Neural cell (in vitro differentiated cells): Measurements from ENCODE around the gene CCNA2. TPM values are rescaled to one million over a fixed set of nuclear protein-coding genes. Genes with fewer than 3 reads are reported as not detected.

ENCODE experiments used
- H2AFZ ChIP-seq: fragments of 200-600, 300-800 bp; sonication (generic), shearing (Covaris generic); 2 replicates; pipeline ENCODE4 v1.6.0; 2014; ENCODE audit warnings: low read depth, mild to moderate bottlenecking, antibody characterized with exemption, low read length, moderate library complexity
- H3F3A ChIP-seq: fragments of 200-600 bp; shearing (Covaris generic); 2 replicates; pipeline ENCODE4 v1.6.1; 2016; ENCODE audit warnings: mild to moderate bottlenecking, moderate library complexity, mixed read lengths, antibody characterized with exemption, low read length; ENCODE audit not compliant: insufficient read depth, poor library complexity, severe bottlenecking
- H3K27ac ChIP-seq: fragments of 200-600, 300-800 bp; sonication (generic), shearing (Covaris generic); 2 replicates; pipeline ENCODE4 v1.5.1; 2014; ENCODE audit warnings: mild to moderate bottlenecking, low read length, moderate library complexity
- H3K27me3 ChIP-seq: fragments of 300-800, 200-600 bp; sonication (generic), shearing (Covaris generic); 2 replicates; pipeline ENCODE4 v1.6.0; 2014; ENCODE audit warnings: mild to moderate bottlenecking, low read depth, low read length, moderate library complexity; ENCODE audit not compliant: insufficient read depth
- H3K36me3 ChIP-seq: fragments of 300-800, 200-600 bp; sonication (generic), shearing (Covaris generic); 2 replicates; pipeline ENCODE4 v1.5.1; 2014; ENCODE audit warnings: mild to moderate bottlenecking, antibody characterized with exemption, low read length, moderate library complexity; ENCODE audit not compliant: insufficient read depth
- H3K4me2 ChIP-seq: fragments of 300-800, 200-600 bp; sonication (generic), shearing (Covaris generic); 2 replicates; pipeline ENCODE4 v1.6.0; 2014; ENCODE audit warnings: mild to moderate bottlenecking, low read length
- H3K4me3 ChIP-seq: fragments of 300-800, 200-600 bp; sonication (generic), shearing (Covaris generic); 2 replicates; pipeline ENCODE4 v1.5.1; 2014; ENCODE audit warnings: mild to moderate bottlenecking, low read length, moderate library complexity
- H3K79me2 ChIP-seq: fragments of 200-600 bp; shearing (Covaris generic); replicated peaks from 2 replicates; pipeline ENCODE4 v1.6.0; 2014; ENCODE audit warnings: mild to moderate bottlenecking, low read length, moderate library complexity; ENCODE audit not compliant: insufficient read depth
- H3K9ac ChIP-seq: fragments of 300-800, 200-600 bp; sonication (generic), shearing (Covaris generic); 2 replicates; pipeline ENCODE4 v1.6.1; 2016; ENCODE audit warnings: mild to moderate bottlenecking, low read length, mixed read lengths
- H3K9me2 ChIP-seq: fragments of 200-600 bp; shearing (Covaris generic); 2 replicates; pipeline ENCODE4 v1.6.1; 2016; ENCODE audit warnings: mild to moderate bottlenecking, low read length, mixed read lengths; ENCODE audit not compliant: insufficient read depth
- H3K9me3 ChIP-seq: fragments of 200-600, 300-800 bp; sonication (generic), shearing (Covaris generic); 2 replicates; pipeline ENCODE4 v1.6.1; 2016; ENCODE audit warnings: mild to moderate bottlenecking, mixed run types, low read length, moderate library complexity, mixed read lengths
- H4K20me1 ChIP-seq: fragments of 200-600 bp; shearing (Covaris generic); 2 replicates; pipeline ENCODE4 v1.6.1; 2016; ENCODE audit warnings: mild to moderate bottlenecking, mixed run types; ENCODE audit not compliant: insufficient read depth
- CTCF ChIP-seq: fragments of 450-650 bp; IDR thresholded peaks from 2 replicates; pipeline ENCODE4 v1.5.1; 2014; ENCODE audit warnings: antibody characterized with exemption, mild to moderate bottlenecking, moderate library complexity; ENCODE audit not compliant: poor library complexity, severe bottlenecking
- EP300 ChIP-seq: fragments of 450-650 bp; conservative IDR thresholded peaks from 2 replicates; pipeline ENCODE4 v1.6.1; 2014; ENCODE audit warnings: antibody characterized with exemption, mild to moderate bottlenecking, moderate library complexity; ENCODE audit not compliant: poor library complexity, severe bottlenecking
- EZH2 ChIP-seq: fragments of 200-600, 300-800 bp; shearing (Covaris generic), sonication (generic); IDR thresholded peaks from 2 replicates; pipeline ENCODE4 v1.6.1; 2014; ENCODE audit warnings: antibody characterized with exemption, low read length, borderline replicate concordance, mild to moderate bottlenecking; ENCODE audit not compliant: insufficient read depth, poor library complexity, severe bottlenecking
- MXI1 ChIP-seq: fragments of 450-650 bp; conservative IDR thresholded peaks from 2 replicates; pipeline ENCODE4 v1.6.1; 2014; ENCODE audit warnings: antibody characterized with exemption, mild to moderate bottlenecking; ENCODE audit not compliant: poor library complexity, severe bottlenecking
- POLR2AphosphoS5 ChIP-seq: IDR thresholded peaks from 2 replicates; pipeline ENCODE4 v1.6.1; 2012
- RAD21 ChIP-seq: fragments of 450-650 bp; conservative IDR thresholded peaks from 2 replicates; pipeline ENCODE4 v1.6.1; 2014; ENCODE audit warnings: antibody characterized with exemption, mild to moderate bottlenecking, moderate library complexity
- REST ChIP-seq: IDR thresholded peaks from 2 replicates; pipeline ENCODE4 v1.6.1; 2012; ENCODE audit warnings: borderline replicate concordance
- SMC3 ChIP-seq: fragments of 450-650 bp; conservative IDR thresholded peaks from 2 replicates; pipeline ENCODE4 v1.6.1; 2014; ENCODE audit warnings: antibody characterized with exemption, mild to moderate bottlenecking, moderate library complexity; ENCODE audit not compliant: poor library complexity
- TAF1 ChIP-seq: IDR thresholded peaks from 2 replicates; pipeline ENCODE4 v1.6.1; 2012; ENCODE audit warnings: low read depth
- polyA minus RNA-seq: library from RNA; depleted of rRNA, polyadenylated mRNA; stranded (reverse); fragments of >200 nt; gene quantifications from 2 replicates; pipeline ENCODE4 v1.2.3, GENCODE V29; 2014
- polyA plus RNA-seq: library from polyadenylated mRNA; depleted of rRNA; stranded (reverse); fragments of >200 nt; gene quantifications from 2 replicates; pipeline ENCODE4 v1.2.3, GENCODE V29; 2014

Gene CCNA2
- 7.5 and 8.6 TPM in 2 replicates for polyA plus RNA-seq
- polyA minus RNA-seq: 2.9 and 5.0 TPM in 2 replicates

DNA sequence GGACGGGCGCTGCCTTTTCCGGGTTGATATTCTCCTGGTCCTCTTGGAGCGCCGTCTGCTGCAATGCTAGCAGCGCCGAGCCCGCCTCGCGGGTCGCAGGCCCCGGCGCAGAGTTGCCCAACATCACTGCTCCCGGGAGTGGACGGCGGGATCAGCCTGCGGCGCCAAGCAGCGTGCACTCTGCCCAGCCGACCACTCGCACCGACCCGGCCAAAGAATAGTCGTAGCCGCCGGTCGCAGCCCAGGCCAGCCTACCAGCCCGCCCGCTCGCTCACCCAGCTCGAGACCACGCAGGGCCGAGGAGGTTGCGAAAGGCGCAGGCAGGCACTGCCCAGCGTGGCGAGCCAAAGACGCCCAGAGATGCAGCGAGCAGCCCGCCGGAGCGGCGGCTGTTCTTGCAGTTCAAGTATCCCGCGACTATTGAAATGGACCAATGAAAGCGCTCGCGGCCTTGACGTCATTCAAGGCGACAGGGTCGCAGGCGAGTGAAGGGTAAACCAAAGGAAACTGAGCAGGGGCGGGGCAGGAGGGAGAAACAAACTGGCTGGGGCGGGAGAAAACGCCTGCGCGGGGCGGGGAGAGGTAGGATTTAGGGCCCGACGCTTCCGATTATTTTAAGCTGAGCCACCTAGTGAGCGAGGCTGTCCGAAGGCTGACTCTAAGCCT, at the start of gene CCNA2:
Gene CCNA2 (minus strand): TSS at position 379 of the 666 bp plus-strand sequence. CDS start 255 bp downstream, at position 124.
- no peaks in the 10 kb centered on the region for H3K9me2 ChIP-seq
- no peaks in the 10 kb centered on the region for H3K27me3 ChIP-seq
- H3K9me3 ChIP-seq: no peaks in the 10 kb centered on the region
- H3K4me2 ChIP-seq: peak within 1 kb of the TSS; percentile 80
- H3K9ac ChIP-seq: peak within 1 kb of the TSS; percentile 59
- no peaks in the 10 kb centered on the region for H4K20me1 ChIP-seq
- TF ChIP-seq MXI1: peak; percentile 99
- peak; percentile 59 for TF ChIP-seq POLR2AphosphoS5
- no peak for TF ChIP-seq RAD21
- H2AFZ ChIP-seq: peak within 1 kb of the TSS; percentile 71
- no peaks in the 10 kb centered on the region for H3F3A ChIP-seq
- peaks cover 26% of the 10 kb centered on the region for H3K79me2 ChIP-seq
- no peak within 1 kb of the TSS for H3K27ac ChIP-seq
- H3K36me3 ChIP-seq: peaks cover 4% of the 10 kb centered on the region
- peak within 1 kb of the TSS; percentile 81 for H3K4me3 ChIP-seq

DNA sequence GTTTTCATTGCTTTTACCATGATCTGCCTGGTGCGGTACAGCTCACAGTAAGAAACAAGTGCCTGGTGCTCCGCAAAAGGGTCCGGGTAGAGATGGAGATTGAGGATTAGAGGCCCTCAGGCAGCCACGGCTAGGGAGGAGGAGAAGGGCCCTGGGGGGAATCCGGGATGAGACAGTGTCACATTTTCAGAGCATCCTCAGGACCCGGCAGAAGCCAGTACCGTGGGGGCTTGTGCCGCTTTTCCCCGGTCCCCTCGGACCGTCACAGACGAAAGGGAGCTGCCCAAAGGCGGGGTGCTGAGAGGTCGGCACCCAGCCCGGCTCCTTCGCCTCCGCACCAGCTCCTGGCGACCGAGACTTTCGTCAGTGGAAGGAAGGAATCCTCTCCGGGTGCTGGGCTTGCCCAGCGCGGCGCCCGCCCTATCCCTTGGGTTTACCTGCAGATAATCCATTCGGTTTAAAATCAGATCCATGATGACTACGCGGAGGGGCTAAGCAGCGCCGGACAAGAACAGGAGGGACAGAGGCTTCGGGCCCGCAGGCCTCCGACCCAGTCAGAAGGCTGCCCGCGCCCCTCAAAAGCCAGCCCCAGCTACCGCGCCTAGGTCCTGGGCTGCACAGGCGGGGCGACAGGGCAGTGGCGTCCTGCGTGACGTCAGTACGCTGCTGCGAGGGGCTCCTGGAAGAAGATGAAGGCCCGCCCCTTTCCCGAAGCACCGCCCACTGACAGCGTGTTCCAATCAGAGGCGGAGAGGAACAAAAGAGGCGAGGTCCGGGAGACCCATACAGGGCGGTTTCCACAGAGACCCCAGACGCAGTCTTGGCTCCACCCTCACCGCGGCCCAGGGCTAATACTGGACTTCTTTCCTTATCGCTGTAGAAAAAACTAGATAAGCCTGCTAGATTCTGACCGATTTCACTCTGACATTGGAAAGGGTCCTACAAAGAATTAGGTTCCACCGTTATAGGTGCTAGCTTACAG, 46.4 kb upstream of the CCNA2 start, which contains the start of gene BBS7:
Gene BBS7 (minus strand): TSS at position 634 of the 982 bp plus-strand sequence. CDS start 161 bp downstream, at position 473.
- Histone ChIP-seq H3K4me3 (peak within 1 kb of the TSS; percentile 94), H3K4me2 (peak within 1 kb of the TSS; percentile 67), H3K9ac (peak within 1 kb of the TSS; percentile 98), H3K27me3 (no peaks in the 10 kb centered on the region), H3K9me2 (no peaks in the 10 kb centered on the region), H3K27ac (peak within 1 kb of the TSS; percentile 98), H4K20me1 (no peaks in the 10 kb centered on the region), H3K36me3 (peaks cover 16% of the 10 kb centered on the region), H3F3A (no peaks in the 10 kb centered on the region), H3K9me3 (no peaks in the 10 kb centered on the region), H2AFZ (peak within 1 kb of the TSS; percentile 98), H3K79me2 (peaks cover 15% of the 10 kb centered on the region)
- TF ChIP-seq MXI1 (peak; percentile 61), SMC3 (no peak), EZH2 (no peak), RAD21 (no peak), CTCF (no peak), REST (peak; percentile 81), POLR2AphosphoS5 (peak; percentile 99), TAF1 (peak; percentile 96), EP300 (peak; percentile 41)
